GM19467 (cell line): Measurements from ENCODE around the gene MAP1LC3A.

Experiments used
- ATAC-seq: cut with Tn5 transposase; IDR thresholded peaks from one replicate; pipeline ENCODE4 v1.9.1; 2021; ENCODE audit warnings: mild to moderate bottlenecking, moderate library complexity; ENCODE audit not compliant: unreplicated experiment

The MAP1LC3A gene

GRCh38 chr20:34547844-34548613 lies 10.5 kb upstream of the MAP1LC3A start:
- no peak for ATAC-seq

- no peak for ATAC-seq
Measured at GRCh38 chr20:34549291-34549928, 9.1 kb upstream of the MAP1LC3A start.

DNA sequence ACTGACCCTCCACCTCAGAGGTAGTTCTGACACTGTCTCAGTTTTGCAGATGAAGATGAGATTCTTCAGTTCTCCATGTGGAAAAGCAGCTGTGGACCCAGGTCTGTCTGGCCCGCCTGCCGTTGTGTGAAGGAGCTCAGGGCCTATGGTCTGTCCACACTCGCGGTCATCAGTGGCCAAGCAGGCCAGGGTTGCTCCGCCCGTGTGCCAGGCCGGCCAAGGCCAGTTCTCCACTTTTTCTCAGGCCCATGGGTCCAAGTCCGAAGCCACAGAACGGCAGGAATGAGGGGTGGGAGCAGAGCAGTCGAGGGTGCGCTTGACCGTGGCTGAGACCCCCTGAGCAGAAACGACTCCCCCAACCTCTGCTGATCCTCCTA lies 8.6 kb upstream of the MAP1LC3A start:
- no peak for ATAC-seq

GRCh38 chr20:34552569-34552968 lies 5.9 kb upstream of the MAP1LC3A start:
- ATAC-seq = no peak

DNA sequence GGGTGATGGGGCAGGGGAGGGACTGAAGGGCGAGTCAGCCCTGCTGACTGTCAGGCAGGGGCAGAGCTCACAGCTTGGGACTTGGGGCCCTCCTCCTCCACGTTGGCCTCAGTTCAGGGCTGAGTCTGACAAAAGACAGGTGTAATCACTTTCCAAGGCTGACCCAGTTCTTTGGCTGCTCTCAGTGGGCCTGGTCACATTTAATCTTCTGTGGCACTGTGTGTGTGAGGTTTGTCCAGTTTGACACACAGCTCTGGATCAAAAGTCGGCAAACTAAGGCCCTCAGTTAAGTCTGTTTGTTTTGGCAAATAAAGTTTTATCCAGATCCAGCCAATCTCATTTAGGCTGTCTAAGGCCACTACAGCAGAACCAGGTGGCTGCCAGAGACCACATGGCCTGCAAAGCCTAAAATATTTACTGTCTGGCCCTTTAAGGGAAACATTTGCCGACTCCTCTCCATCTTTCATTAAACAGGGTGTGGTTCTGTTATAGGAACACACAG lies 5.1 kb upstream of the MAP1LC3A start:
- no peak for ATAC-seq

GRCh38 chr20:34557936-34558319 lies 590 bp upstream of the MAP1LC3A start:
- no peak for ATAC-seq

DNA sequence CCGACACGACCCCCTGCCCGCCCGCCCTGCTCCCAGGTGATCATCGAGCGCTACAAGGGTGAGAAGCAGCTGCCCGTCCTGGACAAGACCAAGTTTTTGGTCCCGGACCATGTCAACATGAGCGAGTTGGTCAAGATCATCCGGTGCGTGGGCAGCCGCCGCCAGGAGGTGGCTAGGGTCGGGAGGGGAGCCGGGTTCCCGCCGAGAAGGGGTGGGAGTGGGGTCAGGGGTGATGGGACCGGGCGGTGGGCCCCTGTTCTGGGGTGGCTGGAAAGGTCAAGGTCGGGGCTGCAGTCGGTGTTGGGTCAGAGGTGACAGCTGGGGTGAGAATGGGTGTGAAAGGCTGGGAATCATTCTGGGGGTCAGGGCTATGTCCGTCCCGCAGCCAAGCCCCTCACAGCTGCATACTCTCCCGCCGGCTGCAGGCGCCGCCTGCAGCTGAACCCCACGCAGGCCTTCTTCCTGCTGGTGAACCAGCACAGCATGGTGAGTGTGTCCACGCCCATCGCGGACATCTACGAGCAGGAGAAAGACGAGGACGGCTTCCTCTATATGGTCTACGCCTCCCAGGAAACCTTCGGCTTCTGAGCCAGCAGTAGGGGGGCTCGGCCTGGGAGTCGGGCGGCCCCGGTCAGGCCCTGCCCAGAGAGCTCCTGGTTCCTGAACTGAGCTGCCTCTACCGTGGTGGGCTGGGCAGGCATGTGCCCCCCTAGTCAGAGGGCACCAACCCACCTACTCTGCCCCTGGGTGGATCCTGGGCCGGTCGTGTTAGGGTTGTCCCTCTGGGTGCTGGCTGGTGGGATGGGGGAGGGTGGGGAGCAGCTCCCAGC lies 1.0 kb downstream of the MAP1LC3A start:
- ATAC-seq = no peak

DNA sequence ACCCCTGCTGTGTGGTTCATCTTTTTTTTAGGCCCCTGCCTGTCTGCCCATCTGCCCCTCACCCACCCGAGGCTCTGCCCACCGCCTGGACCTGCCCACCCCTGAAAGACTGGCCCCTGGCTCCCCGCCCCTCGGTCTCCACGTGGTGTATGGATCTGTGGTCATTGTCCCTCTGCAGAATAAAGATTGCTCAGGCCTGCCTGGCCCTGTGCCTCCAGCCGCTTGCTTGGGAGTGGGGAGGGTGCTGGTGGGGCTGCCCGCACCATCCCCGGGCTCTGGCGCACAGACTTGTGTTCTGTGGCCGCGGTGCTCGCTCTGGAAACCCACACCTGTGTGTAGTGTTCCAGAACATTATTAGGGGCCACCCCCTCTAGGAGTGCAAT lies 1.6 kb downstream of the MAP1LC3A start:
- no peak for ATAC-seq

- ATAC-seq = no peak
Measured at GRCh38 chr20:34560614-34561013, 2.1 kb downstream of the MAP1LC3A start.

DNA sequence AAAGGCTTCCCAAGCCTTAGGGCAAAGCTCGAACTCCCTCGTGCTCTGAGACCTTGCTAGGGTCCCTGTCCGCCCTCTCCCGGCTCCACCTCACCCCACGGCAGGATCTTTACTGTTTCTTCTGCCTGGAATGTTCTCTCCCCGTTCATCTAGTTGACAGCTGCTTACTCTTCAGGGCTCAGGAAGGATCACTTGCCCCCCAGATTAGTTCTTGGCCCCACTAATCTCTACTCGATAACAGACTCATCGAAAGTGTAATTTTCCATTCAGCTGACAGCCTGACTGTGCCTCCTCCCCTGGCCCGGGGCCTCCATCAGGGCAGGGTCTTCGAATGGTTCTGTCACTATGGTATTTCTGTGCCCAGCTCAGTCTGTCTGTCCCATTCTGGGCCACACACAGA lies 3.1 kb downstream of the MAP1LC3A start:
- no peak for ATAC-seq

DNA sequence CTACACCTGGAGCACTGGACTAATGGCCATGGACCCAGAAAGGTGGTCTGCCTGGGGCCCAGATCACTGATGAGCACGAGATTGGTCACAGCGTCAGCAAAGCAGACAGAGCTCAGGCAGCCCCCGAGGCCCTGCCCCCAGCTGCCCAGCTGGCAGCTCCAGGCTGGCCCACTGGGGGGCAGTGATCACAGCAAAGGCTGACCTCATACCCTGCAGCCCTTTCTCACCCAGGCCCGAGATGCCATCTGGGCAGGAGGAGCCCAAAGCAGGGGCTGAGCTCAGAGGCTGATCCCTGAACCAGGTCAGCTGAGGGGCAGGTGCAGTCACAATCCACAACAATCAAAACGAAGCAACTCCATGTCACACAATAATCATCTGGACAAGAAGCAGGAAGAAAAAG lies 4.1 kb downstream of the MAP1LC3A start:
- no peak for ATAC-seq

- no peak for ATAC-seq
Measured at GRCh38 chr20:34564833-34565232, 6.3 kb downstream of the MAP1LC3A start.

DNA sequence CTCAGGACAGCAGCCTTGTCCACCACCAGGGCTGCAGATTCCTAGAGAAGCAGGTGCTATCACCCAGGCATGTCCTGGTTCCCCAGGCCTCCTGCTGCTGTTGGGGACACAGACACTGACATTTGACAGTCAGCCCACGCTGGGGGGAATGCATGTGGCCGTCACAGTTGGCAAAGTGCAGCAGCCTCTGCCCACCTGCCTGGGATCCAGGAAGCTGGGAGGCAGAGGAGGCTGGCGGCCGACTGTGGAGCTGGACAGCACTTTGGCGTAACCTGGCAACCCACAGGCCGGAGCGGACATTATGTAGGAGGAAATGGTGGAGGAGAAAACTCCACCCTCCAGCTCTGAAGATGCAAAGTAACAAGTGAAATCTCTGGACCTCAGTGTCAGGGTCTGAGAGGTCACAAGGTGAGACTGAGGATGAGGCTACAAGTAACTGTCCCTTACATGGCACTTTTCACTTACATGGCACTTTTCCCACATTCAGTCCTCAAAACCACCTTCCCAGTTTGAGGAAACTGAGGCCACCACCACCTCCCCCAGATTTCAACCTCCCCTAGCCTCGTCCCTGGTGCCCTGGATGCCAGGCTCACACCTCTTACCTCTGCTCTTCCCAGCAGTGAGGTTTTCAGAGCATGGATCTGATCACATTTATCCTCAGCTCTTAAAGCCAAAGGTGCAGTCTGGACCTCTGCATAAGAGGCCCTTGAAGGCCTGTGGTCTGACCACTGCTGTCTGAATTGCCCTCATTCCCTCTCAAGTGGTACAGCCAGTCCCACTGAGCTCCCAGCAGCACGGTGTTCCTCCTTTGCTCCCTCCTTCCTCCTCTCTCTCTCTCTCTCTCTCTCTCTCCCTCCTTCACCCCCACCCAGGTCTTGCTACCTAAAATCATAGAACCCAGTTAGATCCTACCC lies 8.7 kb downstream of the MAP1LC3A start:
- no peak for ATAC-seq

DNA sequence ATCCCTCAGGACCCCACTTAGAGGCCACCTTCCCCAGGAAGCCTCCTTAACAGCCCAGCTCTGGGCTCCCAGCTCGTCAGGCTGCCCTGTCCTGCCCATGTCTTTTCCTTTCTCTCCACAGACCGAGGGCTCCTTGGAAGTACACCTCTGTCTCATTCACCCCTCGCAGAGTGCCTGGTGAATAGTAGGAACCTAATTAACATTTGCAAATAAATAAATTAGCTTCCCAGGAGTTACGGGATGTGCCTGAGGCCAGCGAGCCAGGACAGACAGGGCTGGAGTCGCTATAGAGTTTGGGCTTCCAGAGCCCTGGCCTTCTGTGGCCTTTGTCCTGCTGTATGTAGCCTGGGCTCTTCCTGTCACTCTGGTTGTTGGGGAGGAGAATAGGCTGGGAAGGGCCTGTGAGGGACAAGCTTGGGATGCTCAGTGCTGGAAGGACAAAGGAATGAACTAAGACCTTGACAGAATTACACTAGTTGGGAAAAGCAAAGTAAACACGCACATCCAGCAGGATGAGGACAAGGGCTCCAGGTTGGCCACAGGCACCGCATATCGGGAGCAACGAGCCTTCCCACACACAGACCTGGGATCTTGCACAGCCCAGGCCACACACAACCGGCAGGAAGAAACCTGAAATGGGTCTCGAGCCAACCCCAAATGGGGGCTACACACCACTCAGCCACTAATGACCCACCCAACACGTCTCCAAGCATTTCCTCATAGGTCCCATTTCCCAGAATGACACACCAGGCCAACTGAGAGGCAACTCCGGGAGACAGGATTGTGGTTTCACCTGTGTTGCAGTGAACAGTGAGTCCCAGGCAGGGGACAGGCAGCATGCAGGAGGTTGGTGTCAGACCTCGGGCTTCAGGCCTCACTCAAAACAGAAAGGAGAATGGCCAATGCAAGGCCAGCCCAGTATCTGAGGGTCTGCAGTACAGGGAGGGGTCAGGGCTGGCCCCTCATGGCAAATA lies 9.7 kb downstream of the MAP1LC3A start:
- ATAC-seq = no peak

DNA sequence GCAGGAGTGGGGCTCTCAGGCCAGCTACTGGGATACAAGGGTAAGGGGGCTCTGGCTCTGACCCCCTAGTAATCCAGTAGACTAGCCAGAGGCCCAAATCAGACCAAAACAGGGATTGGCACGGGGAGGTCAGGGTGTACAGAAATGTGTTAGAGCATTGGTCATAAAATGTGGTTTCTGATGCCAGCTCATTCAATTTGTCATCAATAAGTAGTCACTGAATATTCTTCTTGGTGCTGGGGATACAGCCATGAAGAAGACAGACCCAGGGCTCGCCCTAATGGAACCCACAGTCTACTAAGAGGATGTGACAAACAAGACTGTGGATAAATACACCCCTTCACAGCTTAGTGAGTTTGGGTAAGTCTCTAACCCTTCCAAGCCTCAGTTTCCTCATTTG lies 11.1 kb downstream of the MAP1LC3A start:
- ATAC-seq = no peak

- no peak for ATAC-seq
Measured at GRCh38 chr20:34570859-34571306, 12.4 kb downstream of the MAP1LC3A start.

- no peak for ATAC-seq
Measured at GRCh38 chr20:34571753-34572152, 13.2 kb downstream of the MAP1LC3A start.

- ATAC-seq = no peak
Measured at GRCh38 chr20:34573541-34574300, 15.2 kb downstream of the MAP1LC3A start.

DNA sequence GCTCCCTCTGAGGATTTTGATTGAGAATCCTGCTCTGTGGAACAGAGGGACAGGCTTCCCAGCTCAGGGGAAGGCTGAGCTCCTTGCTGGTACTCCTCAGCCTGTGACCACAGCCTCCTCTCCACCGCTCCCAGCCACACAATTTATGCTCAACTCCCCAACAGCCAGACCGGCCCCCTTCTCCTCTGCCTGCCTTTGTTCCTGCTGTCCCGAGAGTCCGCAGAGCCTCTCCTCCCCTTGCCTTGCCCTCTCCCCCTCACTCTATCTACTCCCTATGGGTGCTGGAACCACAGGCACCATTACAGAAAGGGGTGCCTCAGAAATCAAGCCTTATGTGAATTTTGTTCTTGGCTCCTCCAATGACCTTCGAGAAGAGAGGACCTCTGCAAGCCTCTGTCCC lies 15.9 kb downstream of the MAP1LC3A start:
- no peak for ATAC-seq
